ENCODE measurements around the gene HOXD11.

GRCh38 chr2:176120364-176121189 is 13.5 kb downstream of the HOXD11 start:
- TF ChIP-seq, protein P1, sequence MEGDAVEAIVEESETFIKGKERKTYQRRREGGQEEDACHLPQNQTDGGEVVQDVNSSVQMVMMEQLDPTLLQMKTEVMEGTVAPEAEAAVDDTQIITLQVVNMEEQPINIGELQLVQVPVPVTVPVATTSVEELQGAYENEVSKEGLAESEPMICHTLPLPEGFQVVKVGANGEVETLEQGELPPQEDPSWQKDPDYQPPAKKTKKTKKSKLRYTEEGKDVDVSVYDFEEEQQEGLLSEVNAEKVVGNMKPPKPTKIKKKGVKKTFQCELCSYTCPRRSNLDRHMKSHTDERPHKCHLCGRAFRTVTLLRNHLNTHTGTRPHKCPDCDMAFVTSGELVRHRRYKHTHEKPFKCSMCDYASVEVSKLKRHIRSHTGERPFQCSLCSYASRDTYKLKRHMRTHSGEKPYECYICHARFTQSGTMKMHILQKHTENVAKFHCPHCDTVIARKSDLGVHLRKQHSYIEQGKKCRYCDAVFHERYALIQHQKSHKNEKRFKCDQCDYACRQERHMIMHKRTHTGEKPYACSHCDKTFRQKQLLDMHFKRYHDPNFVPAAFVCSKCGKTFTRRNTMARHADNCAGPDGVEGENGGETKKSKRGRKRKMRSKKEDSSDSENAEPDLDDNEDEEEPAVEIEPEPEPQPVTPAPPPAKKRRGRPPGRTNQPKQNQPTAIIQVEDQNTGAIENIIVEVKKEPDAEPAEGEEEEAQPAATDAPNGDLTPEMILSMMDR (IDR thresholded peaks at IDR 0.05; ENCODE audit: extremely low read depth in 1 of 2, insufficient read depth in 1 of 2, low read depth in 1 of 2, low read length in 2 of 2), result no peak
- no peak for TF ChIP-seq POLR2A (IDR thresholded peaks at IDR 0.05; ENCODE audit: low read depth, low read length)

All from endothelial cell of umbilical vein (primary cell).